Forelimb muscle (tissue), 1 donor: ENCODE results near the gene COBLL1. TPM values are rescaled to one million over a fixed set of nuclear protein-coding genes. Genes with fewer than 3 reads are reported as not detected.
"Not testable (repeated sequence)": the region's sequence is repeated elsewhere in the genome, so short reads cannot be mapped to it uniquely, and the experiment has no call there.

ENCODE experiments used
- DNase-seq: peaks from one replicate; pipeline ENCODE4 v3.0.0-alpha.2; 2013; ENCODE audit warnings: low read depth
- polyA plus RNA-seq: library from polyadenylated mRNA; unstranded; fragments of 120-200 nt; gene quantifications from one replicate; pipeline ENCODE4 v1.2.1, GENCODE V29; 2013; ENCODE audit not compliant: insufficient read length

Gene COBLL1
- polyA plus RNA-seq, 1 donor, result 6.4 TPM

- no peak for DNase-seq
Measured at GRCh38 chr2:164717000-164717803, 124.4 kb downstream of the COBLL1 start.

GRCh38 chr2:164714471-164714870, 127.2 kb downstream of the COBLL1 start:
- DNase-seq, result no peak

- DNase-seq, result no peak
Measured at GRCh38 chr2:164711766-164712138, 129.9 kb downstream of the COBLL1 start.

GRCh38 chr2:164710837-164711765, 130.5 kb downstream of the COBLL1 start:
- no peak for DNase-seq

GRCh38 chr2:164710252-164710836, 131.3 kb downstream of the COBLL1 start:
- not testable (repeated sequence) for DNase-seq

- no peak for DNase-seq
Measured at GRCh38 chr2:164706522-164706921, 135.1 kb downstream of the COBLL1 start.

- DNase-seq, result no peak
Measured at GRCh38 chr2:164705412-164706167, 136.0 kb downstream of the COBLL1 start.

- no peak for DNase-seq
Measured at GRCh38 chr2:164703915-164704706, 137.5 kb downstream of the COBLL1 start.

GRCh38 chr2:164701565-164701964, 140.1 kb downstream of the COBLL1 start:
- no peak for DNase-seq

GRCh38 chr2:164700390-164700789, 141.2 kb downstream of the COBLL1 start:
- DNase-seq, result no peak

GRCh38 chr2:164697688-164698461, 143.7 kb downstream of the COBLL1 start:
- DNase-seq, result no peak

- no peak for DNase-seq
Measured at GRCh38 chr2:164696634-164697033, 145.0 kb downstream of the COBLL1 start.

GRCh38 chr2:164694275-164694695, 147.3 kb downstream of the COBLL1 start:
- no peak for DNase-seq

GRCh38 chr2:164693834-164694233, 147.8 kb downstream of the COBLL1 start:
- DNase-seq, result no peak

GRCh38 chr2:164693390-164693789, 148.2 kb downstream of the COBLL1 start:
- no peak for DNase-seq

- DNase-seq, result no peak
Measured at GRCh38 chr2:164692958-164693357, 148.7 kb downstream of the COBLL1 start.

- DNase-seq, result no peak
Measured at GRCh38 chr2:164692114-164692513, 149.5 kb downstream of the COBLL1 start.

- no peak for DNase-seq
Measured at GRCh38 chr2:164691346-164691887, 150.2 kb downstream of the COBLL1 start.

GRCh38 chr2:164690361-164690760, 151.3 kb downstream of the COBLL1 start:
- DNase-seq, result no peak
